Sigmoid colon (tissue), 3 donors: ENCODE measurements around the gene SLC5A2.

ENCODE experiments used
- POLR2A ChIP-seq, 2 donors: fragments of 450-650 bp; IDR thresholded peaks; one replicate each; pipeline ENCODE4 v1.6.1; 2016; ENCODE audit warnings: antibody characterized with exemption in 2 of 2, mild to moderate bottlenecking in 2 of 2, moderate library complexity in 2 of 2
- TF ChIP-seq, protein P1 (sequence below), 4 experiments: fragments of 450-650 bp in 3 of 4; fragments of 200-600 bp in 1 of 4; IDR thresholded peaks; one replicate each; pipeline ENCODE4 v1.5.1; 2016 to 2019; ENCODE audit warnings: antibody characterized with exemption in 4 of 4, mild to moderate bottlenecking in 3 of 4, moderate library complexity in 2 of 4

DNA sequence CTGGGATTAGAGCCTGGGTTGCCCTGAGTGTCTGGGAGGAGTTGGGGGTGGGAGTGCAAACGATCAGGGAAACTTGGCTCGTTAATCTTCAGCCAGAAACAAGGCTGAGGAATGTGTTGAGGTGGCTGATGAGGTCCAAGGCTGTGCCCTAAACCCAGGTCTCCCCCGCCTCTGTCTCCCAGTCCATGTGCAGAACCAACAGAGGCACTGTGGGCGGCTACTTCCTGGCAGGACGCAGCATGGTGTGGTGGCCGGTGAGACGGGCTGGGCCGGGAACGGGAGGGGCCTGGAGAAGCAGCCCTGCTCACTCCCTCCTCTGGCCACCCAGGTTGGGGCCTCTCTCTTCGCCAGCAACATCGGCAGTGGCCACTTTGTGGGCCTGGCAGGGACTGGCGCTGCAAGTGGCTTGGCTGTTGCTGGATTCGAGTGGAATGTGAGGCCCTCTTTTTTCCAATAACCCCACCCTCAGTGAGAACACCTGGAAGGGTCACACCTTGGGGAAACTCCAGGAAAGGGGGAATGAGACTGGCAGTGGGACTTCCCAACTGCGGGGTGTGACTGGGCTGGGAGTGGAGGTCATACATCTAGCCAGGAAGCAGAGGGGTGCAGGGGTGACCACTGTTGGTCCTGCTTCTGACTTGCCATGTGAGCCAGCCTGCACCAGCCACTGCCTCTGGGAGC lies 1.7 kb downstream of the SLC5A2 start:
- TF ChIP-seq, protein P1, sequence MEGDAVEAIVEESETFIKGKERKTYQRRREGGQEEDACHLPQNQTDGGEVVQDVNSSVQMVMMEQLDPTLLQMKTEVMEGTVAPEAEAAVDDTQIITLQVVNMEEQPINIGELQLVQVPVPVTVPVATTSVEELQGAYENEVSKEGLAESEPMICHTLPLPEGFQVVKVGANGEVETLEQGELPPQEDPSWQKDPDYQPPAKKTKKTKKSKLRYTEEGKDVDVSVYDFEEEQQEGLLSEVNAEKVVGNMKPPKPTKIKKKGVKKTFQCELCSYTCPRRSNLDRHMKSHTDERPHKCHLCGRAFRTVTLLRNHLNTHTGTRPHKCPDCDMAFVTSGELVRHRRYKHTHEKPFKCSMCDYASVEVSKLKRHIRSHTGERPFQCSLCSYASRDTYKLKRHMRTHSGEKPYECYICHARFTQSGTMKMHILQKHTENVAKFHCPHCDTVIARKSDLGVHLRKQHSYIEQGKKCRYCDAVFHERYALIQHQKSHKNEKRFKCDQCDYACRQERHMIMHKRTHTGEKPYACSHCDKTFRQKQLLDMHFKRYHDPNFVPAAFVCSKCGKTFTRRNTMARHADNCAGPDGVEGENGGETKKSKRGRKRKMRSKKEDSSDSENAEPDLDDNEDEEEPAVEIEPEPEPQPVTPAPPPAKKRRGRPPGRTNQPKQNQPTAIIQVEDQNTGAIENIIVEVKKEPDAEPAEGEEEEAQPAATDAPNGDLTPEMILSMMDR (IDR thresholded peaks at IDR 0.05): no peak
- TF ChIP-seq POLR2A (IDR thresholded peaks at IDR 0.05): no peak
